Vagina (tissue), 2 donors: ENCODE results near the gene NUCB2. TPM values are rescaled to one million over a fixed set of nuclear protein-coding genes. Genes with fewer than 3 reads are reported as not detected.

Experiments used
- DNase-seq, 2 donors: peaks; one replicate each; pipeline ENCODE4 v3.0.0-alpha.2; 2017; ENCODE audit errors: extremely low spot score in 2 of 2
- H3K27ac ChIP-seq: fragments of 200-600 bp; sonication (generic); one replicate; pipeline ENCODE4 v1.5.1; 2019
- H3K27me3 ChIP-seq: fragments of 200-600 bp; sonication (generic); one replicate; pipeline ENCODE4 v1.5.1; 2019
- H3K36me3 ChIP-seq, 2 donors: fragments of 200-600 bp; sonication (generic); one replicate each; pipeline ENCODE4 v1.5.1; 2017 to 2019
- H3K4me1 ChIP-seq: fragments of 200-600 bp; sonication (generic); one replicate; pipeline ENCODE4 v1.5.1; 2019
- H3K4me3 ChIP-seq, 2 donors: fragments of 200-600 bp; sonication (generic); 1 replicate in 1 of 2; 2 replicates in 1 of 2; pipeline ENCODE4 v1.5.1; 2016 to 2019
- H3K9me3 ChIP-seq: fragments of 200-600 bp; sonication (generic); one replicate; pipeline ENCODE4 v1.5.1; 2019
- CTCF ChIP-seq, 3 experiments: fragments of 450-650 bp in 2 of 3; fragments of 200-600 bp in 1 of 3; sonication (generic) in 1 of 3; IDR thresholded peaks; one replicate each; pipeline ENCODE4 v1.5.1; 2017 to 2019; ENCODE audit warnings: antibody characterized with exemption in 3 of 3, mild to moderate bottlenecking in 2 of 3, moderate library complexity in 2 of 3
- POLR2A ChIP-seq, 2 donors: fragments of 450-650 bp; IDR thresholded peaks; one replicate each; pipeline ENCODE4 v1.6.1; 2017; ENCODE audit warnings: antibody characterized with exemption in 2 of 2, mild to moderate bottlenecking in 2 of 2, moderate library complexity in 2 of 2
- POLR2AphosphoS5 ChIP-seq, 2 donors: sonication (generic); formaldehyde crosslinking; IDR thresholded peaks; one replicate each; pipeline ENCODE4 v1.9.0; 2017; ENCODE audit warnings: antibody characterized with exemption in 2 of 2, mild to moderate bottlenecking in 2 of 2, low read depth in 1 of 2; ENCODE audit not compliant: insufficient read depth in 1 of 2
- intact Hi-C: fragments of 100-400 bp; cut with DNase I; formaldehyde crosslinking; loops from one replicate; pipeline ENCODE4 v1.15.1; 2023
- total RNA-seq: library from RNA; depleted of rRNA; stranded (reverse); fragments of >200 nt; gene quantifications from one replicate; pipeline ENCODE4 v1.2.3, GENCODE V29; 2016

Gene NUCB2
- total RNA-seq, 1 donor from 2014 or later = 41.0 TPM

- intact Hi-C loops = no loop called here
- no peaks in the 10 kb centered on the region for H3K36me3 ChIP-seq
- peak in 2 of 3 experiments; percentile 31 to 35 for TF ChIP-seq CTCF (IDR thresholded peaks at IDR 0.05)
- TF ChIP-seq POLR2A (IDR thresholded peaks at IDR 0.05) = no peak
- no peaks in the 10 kb centered on the region for H3K9me3 ChIP-seq
- no peaks in the 10 kb centered on the region for H3K27me3 ChIP-seq
- peaks cover 25% of the 10 kb centered on the region for H3K4me1 ChIP-seq
- no peak overlapping the region for H3K27ac ChIP-seq
- no peak for DNase-seq
- H3K4me3 ChIP-seq = no peak overlapping the region
These were observed 78.1 kb downstream of the NUCB2 start for GRCh38 chr11:17354601-17354991.

GRCh38 chr11:17366495-17366894 lies 90.0 kb downstream of the NUCB2 start:
- DNase-seq = no peak
- Histone ChIP-seq H3K36me3 (peaks cover 0 to 26% of the 10 kb centered on the region in 2 donors), H3K27me3 (no peaks in the 10 kb centered on the region), H3K9me3 (peaks cover 13% of the 10 kb centered on the region), H3K4me3 (no peak overlapping the region), H3K4me1 (no peaks in the 10 kb centered on the region), H3K27ac (no peak overlapping the region)
- no peak for TF ChIP-seq POLR2AphosphoS5 (IDR thresholded peaks at IDR 0.05; ENCODE audit: insufficient read depth in 1 of 2, low read depth in 1 of 2)
- no peak for TF ChIP-seq POLR2A (IDR thresholded peaks at IDR 0.05)
- no peak for TF ChIP-seq CTCF (IDR thresholded peaks at IDR 0.05)
- intact Hi-C loops = no loop called here

- H3K27ac ChIP-seq = no peak overlapping the region
- TF ChIP-seq POLR2AphosphoS5 (IDR thresholded peaks at IDR 0.05; ENCODE audit: insufficient read depth in 1 of 2, low read depth in 1 of 2) (no peak), CTCF (IDR thresholded peaks at IDR 0.05) (no peak), POLR2A (IDR thresholded peaks at IDR 0.05) (no peak)
- no peak for DNase-seq
- H3K9me3 ChIP-seq = peaks cover 26% of the 10 kb centered on the region
- peaks cover 0 to 45% of the 10 kb centered on the region in 2 donors for H3K36me3 ChIP-seq
- intact Hi-C loops = no loop called here
- H3K27me3 ChIP-seq = no peaks in the 10 kb centered on the region
- H3K4me3 ChIP-seq = no peak overlapping the region
- no peaks in the 10 kb centered on the region for H3K4me1 ChIP-seq
These were observed 92.0 kb downstream of the NUCB2 start for GRCh38 chr11:17368551-17368950.

GRCh38 chr11:17369094-17369493 lies 92.6 kb downstream of the NUCB2 start:
- Histone ChIP-seq H3K27ac (no peak overlapping the region), H3K27me3 (no peaks in the 10 kb centered on the region), H3K36me3 (peaks cover 0 to 50% of the 10 kb centered on the region in 2 donors), H3K9me3 (peaks cover 26% of the 10 kb centered on the region), H3K4me3 (no peak overlapping the region), H3K4me1 (no peaks in the 10 kb centered on the region)
- TF ChIP-seq POLR2AphosphoS5 (IDR thresholded peaks at IDR 0.05; ENCODE audit: insufficient read depth in 1 of 2, low read depth in 1 of 2) (no peak), CTCF (IDR thresholded peaks at IDR 0.05) (no peak), POLR2A (IDR thresholded peaks at IDR 0.05) (no peak)
- intact Hi-C loops = no loop called here
- no peak for DNase-seq

DNA sequence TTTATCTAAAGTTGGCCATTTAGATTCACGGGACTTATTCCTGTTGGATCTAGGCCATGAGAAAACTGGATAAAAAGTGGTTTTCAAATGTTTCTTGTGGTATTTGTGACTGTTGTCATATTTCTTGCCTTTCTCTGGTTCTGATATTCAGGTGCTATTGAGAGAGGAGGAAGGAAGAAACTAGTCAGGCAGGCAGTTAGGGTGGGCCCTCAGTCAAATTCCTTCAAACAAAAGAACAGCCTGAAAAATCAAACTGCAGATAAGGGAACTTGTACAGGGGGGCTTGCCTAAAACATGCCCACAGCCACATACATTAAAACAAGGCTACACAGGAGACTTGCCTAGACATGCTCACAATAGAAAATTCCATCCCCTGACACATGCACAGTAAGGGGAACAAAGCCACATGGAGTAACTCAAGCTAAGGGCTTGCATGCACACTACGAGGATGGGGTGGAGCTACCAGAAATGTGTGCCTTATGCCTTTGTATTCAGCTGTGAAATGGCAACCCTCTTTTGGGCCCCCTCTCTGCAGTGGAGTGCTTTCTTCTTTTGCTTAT lies 93.2 kb downstream of the NUCB2 start:
- Histone ChIP-seq H3K27ac (no peak overlapping the region), H3K4me3 (no peak overlapping the region), H3K36me3 (peaks cover 0 to 51% of the 10 kb centered on the region in 2 donors), H3K27me3 (no peaks in the 10 kb centered on the region), H3K9me3 (peaks cover 26% of the 10 kb centered on the region), H3K4me1 (no peaks in the 10 kb centered on the region)
- intact Hi-C loops = no loop called here
- no peak for DNase-seq
- TF ChIP-seq CTCF (IDR thresholded peaks at IDR 0.05) (no peak), POLR2AphosphoS5 (IDR thresholded peaks at IDR 0.05; ENCODE audit: insufficient read depth in 1 of 2, low read depth in 1 of 2) (no peak), POLR2A (IDR thresholded peaks at IDR 0.05) (no peak)
